ENCODE results near the gene PSMD12.
"Not testable (repeated sequence)": the region's sequence is repeated elsewhere in the genome, so short reads cannot be mapped to it uniquely, and the experiment has no call there.

PSMD12 gene

DNA sequence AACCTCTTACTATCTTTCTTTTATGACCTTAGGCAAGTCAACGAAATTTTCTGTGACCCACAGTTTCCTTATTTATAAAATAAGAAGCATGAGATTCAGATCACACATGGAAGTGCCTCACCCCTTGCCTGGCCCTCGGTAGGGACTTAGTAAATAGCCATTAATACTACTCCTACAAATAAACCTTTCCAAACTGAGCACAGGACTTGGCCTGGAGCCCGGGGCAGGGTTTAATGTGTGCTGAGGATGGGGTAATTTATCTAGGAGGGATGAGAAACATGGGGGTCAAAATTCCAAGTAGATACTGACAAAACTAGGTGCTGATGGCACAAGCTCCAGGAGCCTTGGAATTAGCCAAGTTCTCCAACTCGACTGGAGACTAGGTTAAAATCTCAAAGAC lies 45.7 kb upstream of the PSMD12 start:
- Histone ChIP-seq H3K27ac (ENCODE audit: low read depth, low read length, poor library complexity, severe bottlenecking) (no peak overlapping the region), H3K27me3 (ENCODE audit: insufficient read depth, low read length) (peaks cover 5% of the 10 kb centered on the region; the same call in 1 of the 2 replicates), H3K36me3 (ENCODE audit: insufficient read depth, low read length) (no peaks in the 10 kb centered on the region), H2AFZ (ENCODE audit: low read length) (no peak overlapping the region), H3K4me3 (ENCODE audit: low read depth, low read length, poor library complexity, severe bottlenecking) (no peak overlapping the region), H3K4me1 (ENCODE audit: insufficient read depth, low read length, severe bottlenecking) (no peaks in the 10 kb centered on the region), H3F3A (ENCODE audit: insufficient read depth, low read length) (no peaks in the 10 kb centered on the region), H3K9me2 (ENCODE audit: low read depth, low read length) (no peaks in the 10 kb centered on the region), H3K79me2 (ENCODE audit: insufficient read depth, low read length) (no peaks in the 10 kb centered on the region), H3K9me3 (ENCODE audit: low read length) (0 out of 2 replicates have a peak, but pooled peaks cover 5% of the 10 kb centered on the region), H3K4me2 (ENCODE audit: low read length) (no peak overlapping the region), H4K20me1 (ENCODE audit: insufficient read depth, low read length) (no peaks in the 10 kb centered on the region), H3K9ac (ENCODE audit: low read length) (no peak overlapping the region)
- TF ChIP-seq EZH2 (IDR thresholded peaks at IDR 0.05; ENCODE audit: borderline replicate concordance, low read length) (no peak), CTCF (IDR thresholded peaks at IDR 0.05; ENCODE audit: low read length) (no peak)

GRCh38 chr17:67411397-67411796 lies 45.0 kb upstream of the PSMD12 start:
- H3K9me3 ChIP-seq (ENCODE audit: low read length): 0 out of 2 replicates have a peak, but pooled peaks cover 5% of the 10 kb centered on the region
- no peak for TF ChIP-seq EZH2 (IDR thresholded peaks at IDR 0.05; ENCODE audit: borderline replicate concordance, low read length)
- no peak for TF ChIP-seq CTCF (IDR thresholded peaks at IDR 0.05; ENCODE audit: low read length)
- no peak overlapping the region for H2AFZ ChIP-seq (ENCODE audit: low read length)

GRCh38 chr17:67408455-67408830 lies 42.1 kb upstream of the PSMD12 start:
- not testable (repeated sequence) for H3K4me3 ChIP-seq (ENCODE audit: low read depth, low read length, poor library complexity, severe bottlenecking); H4K20me1 ChIP-seq (ENCODE audit: insufficient read depth, low read length); H3K27ac ChIP-seq (ENCODE audit: low read depth, low read length, poor library complexity, severe bottlenecking); H2AFZ ChIP-seq (ENCODE audit: low read length); H3K36me3 ChIP-seq (ENCODE audit: insufficient read depth, low read length); H3K9ac ChIP-seq (ENCODE audit: low read length); H3K4me1 ChIP-seq (ENCODE audit: insufficient read depth, low read length, severe bottlenecking); H3F3A ChIP-seq (ENCODE audit: insufficient read depth, low read length); H3K9me3 ChIP-seq (ENCODE audit: low read length); H3K9me2 ChIP-seq (ENCODE audit: low read depth, low read length); H3K27me3 ChIP-seq (ENCODE audit: insufficient read depth, low read length); H3K4me2 ChIP-seq (ENCODE audit: low read length); H3K79me2 ChIP-seq (ENCODE audit: insufficient read depth, low read length)

More at GRCh38 chr17:67411397-67411796, 45.0 kb upstream of the PSMD12 start:
- H3K9ac ChIP-seq (ENCODE audit: low read length): no peak overlapping the region
- no peaks in the 10 kb centered on the region for H3F3A ChIP-seq (ENCODE audit: insufficient read depth, low read length)
- H3K27ac ChIP-seq (ENCODE audit: low read depth, low read length, poor library complexity, severe bottlenecking): no peak overlapping the region
- no peaks in the 10 kb centered on the region for H3K79me2 ChIP-seq (ENCODE audit: insufficient read depth, low read length)
- H3K36me3 ChIP-seq (ENCODE audit: insufficient read depth, low read length): no peaks in the 10 kb centered on the region
- H4K20me1 ChIP-seq (ENCODE audit: insufficient read depth, low read length): no peaks in the 10 kb centered on the region
- H3K9me2 ChIP-seq (ENCODE audit: low read depth, low read length): no peaks in the 10 kb centered on the region
- peaks cover 5% of the 10 kb centered on the region; the same call in 1 of the 2 replicates for H3K27me3 ChIP-seq (ENCODE audit: insufficient read depth, low read length)
- H3K4me3 ChIP-seq (ENCODE audit: low read depth, low read length, poor library complexity, severe bottlenecking): no peak overlapping the region
- no peak overlapping the region for H3K4me2 ChIP-seq (ENCODE audit: low read length)
- no peaks in the 10 kb centered on the region for H3K4me1 ChIP-seq (ENCODE audit: insufficient read depth, low read length, severe bottlenecking)

DNA sequence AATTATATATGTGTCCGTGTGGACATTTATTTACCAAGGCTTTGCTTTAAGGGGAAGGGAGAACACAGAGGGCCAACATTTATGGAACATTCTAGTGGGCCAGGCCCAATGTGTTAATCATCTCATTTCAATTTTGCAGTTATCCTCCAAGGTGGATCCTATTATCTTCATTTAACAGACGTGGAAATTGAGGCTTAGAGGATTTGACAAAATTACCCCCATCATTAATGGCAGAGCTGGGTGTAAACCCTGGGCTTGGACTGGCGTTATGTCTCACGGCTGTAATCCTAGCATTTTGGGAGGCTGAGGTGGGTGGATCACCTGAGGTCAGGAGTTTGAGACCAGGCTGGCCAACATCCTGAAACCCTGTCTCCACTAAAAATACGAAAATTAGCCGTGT lies 37.1 kb upstream of the PSMD12 start:
- Histone ChIP-seq H3F3A (ENCODE audit: insufficient read depth, low read length) (no peaks in the 10 kb centered on the region), H3K9me2 (ENCODE audit: low read depth, low read length) (no peaks in the 10 kb centered on the region), H3K79me2 (ENCODE audit: insufficient read depth, low read length) (no peaks in the 10 kb centered on the region), H3K9ac (ENCODE audit: low read length) (no peak overlapping the region), H4K20me1 (ENCODE audit: insufficient read depth, low read length) (no peaks in the 10 kb centered on the region), H3K27me3 (ENCODE audit: insufficient read depth, low read length) (0 out of 2 replicates have a peak, but pooled peaks cover 4% of the 10 kb centered on the region), H3K27ac (ENCODE audit: low read depth, low read length, poor library complexity, severe bottlenecking) (no peak overlapping the region), H3K36me3 (ENCODE audit: insufficient read depth, low read length) (no peaks in the 10 kb centered on the region), H3K4me3 (ENCODE audit: low read depth, low read length, poor library complexity, severe bottlenecking) (no peak overlapping the region), H3K9me3 (ENCODE audit: low read length) (no peaks in the 10 kb centered on the region), H2AFZ (ENCODE audit: low read length) (no peak overlapping the region), H3K4me2 (ENCODE audit: low read length) (no peak overlapping the region), H3K4me1 (ENCODE audit: insufficient read depth, low read length, severe bottlenecking) (peaks cover 16% of the 10 kb centered on the region)
- no peak for TF ChIP-seq CTCF (IDR thresholded peaks at IDR 0.05; ENCODE audit: low read length)
- no peak for TF ChIP-seq EZH2 (IDR thresholded peaks at IDR 0.05; ENCODE audit: borderline replicate concordance, low read length)
